ENCODE data around the gene ZNF101. TPM values are rescaled to one million over a fixed set of nuclear protein-coding genes. Genes with fewer than 3 reads are reported as not detected.

The ZNF101 gene
- total and polyA plus RNA-seq, 8 donors = 3.3 to 7.1 (median 4.3) TPM

DNA sequence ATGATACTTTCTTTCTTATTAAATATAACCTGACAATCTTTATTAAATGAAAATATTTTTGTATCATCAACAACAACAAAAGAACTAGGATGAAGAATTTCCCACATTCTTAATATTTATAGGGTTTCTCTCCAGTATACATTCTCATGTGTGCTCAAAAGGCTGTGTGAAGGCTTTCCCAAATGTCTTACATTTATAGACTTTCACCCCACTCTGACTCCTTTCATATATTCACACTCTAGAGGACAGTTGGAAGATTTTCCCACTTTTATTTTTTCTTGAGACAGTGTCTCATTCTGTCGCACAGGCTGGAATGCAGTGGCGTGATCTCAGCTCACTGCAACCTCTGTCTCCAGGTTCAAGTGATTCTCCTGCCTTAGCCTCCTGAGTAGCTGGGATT lies 41.9 kb downstream of the ZNF101 start:
- no peaks in the 10 kb centered on the region for H3K4me1 ChIP-seq
- intact Hi-C loops (cut with DNase I) = no loop called here
- no peak for ATAC-seq
- TF ChIP-seq, protein P1, sequence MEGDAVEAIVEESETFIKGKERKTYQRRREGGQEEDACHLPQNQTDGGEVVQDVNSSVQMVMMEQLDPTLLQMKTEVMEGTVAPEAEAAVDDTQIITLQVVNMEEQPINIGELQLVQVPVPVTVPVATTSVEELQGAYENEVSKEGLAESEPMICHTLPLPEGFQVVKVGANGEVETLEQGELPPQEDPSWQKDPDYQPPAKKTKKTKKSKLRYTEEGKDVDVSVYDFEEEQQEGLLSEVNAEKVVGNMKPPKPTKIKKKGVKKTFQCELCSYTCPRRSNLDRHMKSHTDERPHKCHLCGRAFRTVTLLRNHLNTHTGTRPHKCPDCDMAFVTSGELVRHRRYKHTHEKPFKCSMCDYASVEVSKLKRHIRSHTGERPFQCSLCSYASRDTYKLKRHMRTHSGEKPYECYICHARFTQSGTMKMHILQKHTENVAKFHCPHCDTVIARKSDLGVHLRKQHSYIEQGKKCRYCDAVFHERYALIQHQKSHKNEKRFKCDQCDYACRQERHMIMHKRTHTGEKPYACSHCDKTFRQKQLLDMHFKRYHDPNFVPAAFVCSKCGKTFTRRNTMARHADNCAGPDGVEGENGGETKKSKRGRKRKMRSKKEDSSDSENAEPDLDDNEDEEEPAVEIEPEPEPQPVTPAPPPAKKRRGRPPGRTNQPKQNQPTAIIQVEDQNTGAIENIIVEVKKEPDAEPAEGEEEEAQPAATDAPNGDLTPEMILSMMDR (IDR thresholded peaks at IDR 0.05) = no peak
- DNase-seq = no peak
- H3K9me3 ChIP-seq = peaks cover 0 to 52% (median 17%) of the 10 kb centered on the region in 4 donors
- H3K36me3 ChIP-seq = peaks cover 15 to 37% (median 20%) of the 10 kb centered on the region in 3 donors
- no peak overlapping the region for H3K27ac ChIP-seq
- WGBS, 2 donors = 97 to 99% methylated on average over 2 of the region's 2 CpGs
- no peaks in the 10 kb centered on the region for H3K27me3 ChIP-seq
- no peak overlapping the region for H3K4me3 ChIP-seq
- FAIRE-seq = no peak

DNA sequence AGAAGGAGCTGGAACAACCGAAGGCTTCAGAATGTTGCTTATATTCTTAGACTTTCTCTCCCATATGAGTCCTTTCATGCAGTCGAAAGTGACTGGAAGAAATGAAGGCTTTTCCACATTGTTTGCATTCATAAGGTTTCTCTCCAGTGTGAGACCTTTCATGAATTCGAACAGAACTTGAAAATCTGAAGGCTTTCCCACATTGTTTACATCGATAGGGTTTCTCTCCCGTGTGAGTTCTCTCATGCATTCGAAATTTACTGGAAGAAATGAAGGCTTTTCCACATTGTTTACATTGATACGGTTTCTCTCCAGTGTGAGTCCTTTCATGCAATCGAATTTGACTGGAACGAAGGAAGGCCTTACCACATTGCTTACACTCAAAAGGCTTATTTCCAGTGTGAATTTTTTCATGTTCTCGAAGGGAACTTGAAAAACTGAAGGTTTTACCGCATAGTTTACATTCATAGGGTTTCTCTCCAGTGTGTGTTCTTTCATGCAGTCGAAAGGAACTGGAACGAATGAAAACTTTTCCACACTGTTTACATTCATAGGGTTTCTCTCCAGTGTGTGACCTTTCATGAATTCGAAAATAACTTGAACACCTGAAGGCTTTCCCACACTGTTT lies 42.8 kb downstream of the ZNF101 start:
- 97 to 98% methylated on average over 14 of the region's 14 CpGs for WGBS, 2 donors
- TF ChIP-seq, protein P1 (IDR thresholded peaks at IDR 0.05) = no peak
- Histone ChIP-seq H3K9me3 (peaks cover 0 to 52% (median 17%) of the 10 kb centered on the region in 4 donors), H3K4me1 (no peaks in the 10 kb centered on the region), H3K27ac (no peak overlapping the region), H3K36me3 (peaks cover 15 to 37% (median 20%) of the 10 kb centered on the region in 3 donors), H3K4me3 (no peak overlapping the region), H3K27me3 (no peaks in the 10 kb centered on the region)
- intact Hi-C loops (cut with DNase I) = no loop called here
- DNase-seq (no peak), FAIRE-seq (no peak), ATAC-seq (no peak)

DNA sequence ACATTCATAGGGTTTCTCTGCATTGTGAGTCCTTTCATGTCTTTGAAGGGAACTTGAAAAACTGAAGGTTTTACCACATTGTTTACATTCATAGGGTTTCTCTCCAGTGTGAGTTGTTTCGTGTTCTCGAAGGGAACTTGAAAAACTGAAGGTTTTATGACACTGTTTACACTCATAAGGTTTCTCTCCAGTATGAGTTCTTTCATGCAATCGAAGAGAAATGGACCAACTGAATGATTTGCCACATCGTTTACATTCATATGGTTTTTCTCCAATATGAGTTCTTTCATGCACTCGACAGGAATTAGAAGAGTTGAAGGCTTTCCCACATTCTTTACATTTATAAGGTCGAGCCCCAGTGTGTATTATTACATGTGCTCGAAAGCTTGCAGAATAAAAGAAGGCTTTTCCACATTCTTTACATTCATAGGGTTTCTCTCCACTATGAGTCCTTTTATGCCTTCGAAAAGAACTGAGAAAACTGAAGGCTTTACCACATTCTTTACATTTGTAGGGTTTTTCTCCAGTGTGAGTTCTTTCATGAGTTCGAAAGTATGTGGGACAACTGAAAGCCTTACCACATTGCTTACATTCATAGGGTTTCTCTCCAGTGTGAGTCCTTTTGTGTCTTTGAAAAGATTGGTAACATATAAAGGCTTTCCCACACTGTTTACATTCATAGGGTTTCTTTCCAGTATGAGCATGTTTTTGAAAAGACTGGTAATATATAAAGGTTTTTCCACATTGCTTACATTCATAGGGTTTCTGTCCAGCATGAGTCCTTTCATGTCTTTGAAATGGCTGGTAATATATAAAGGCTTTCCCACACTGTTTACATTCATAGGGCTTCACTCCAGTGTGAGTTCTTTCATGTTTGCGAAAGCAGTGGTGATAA lies 43.5 kb downstream of the ZNF101 start:
- Histone ChIP-seq H3K9me3 (peaks cover 0 to 55% (median 17%) of the 10 kb centered on the region in 4 donors), H3K27me3 (no peaks in the 10 kb centered on the region), H3K4me3 (no peak overlapping the region), H3K27ac (no peak overlapping the region), H3K36me3 (peaks cover 15 to 37% (median 20%) of the 10 kb centered on the region in 3 donors), H3K4me1 (no peaks in the 10 kb centered on the region)
- no peak for FAIRE-seq
- TF ChIP-seq, protein P1 (IDR thresholded peaks at IDR 0.05) = no peak
- no peak for ATAC-seq
- 98 to 99% methylated on average over 10 of the region's 10 CpGs for WGBS, 2 donors
- intact Hi-C loops (cut with DNase I) = no loop called here
- no peak for DNase-seq

DNA sequence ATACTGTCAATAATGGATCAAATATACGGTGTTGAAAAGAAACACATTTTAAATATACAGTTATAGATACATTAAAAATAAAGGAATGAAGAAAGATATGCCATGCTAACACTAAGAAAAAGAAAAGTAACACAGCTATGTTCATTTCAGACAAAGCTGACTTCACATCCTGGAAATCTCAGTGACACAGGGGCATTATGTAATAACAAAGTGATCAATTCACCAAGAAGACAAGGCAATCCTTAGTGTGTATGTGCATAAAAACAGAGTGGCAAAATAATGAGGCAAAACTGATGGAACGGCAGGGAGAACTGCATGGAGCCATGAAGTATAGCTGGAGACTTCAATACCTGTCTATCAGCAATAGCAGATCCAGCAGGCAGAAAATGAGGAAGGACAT lies 51.2 kb downstream of the ZNF101 start:
- WGBS, 2 donors = 98% methylated on average over 2 of the region's 2 CpGs
- H3K27me3 ChIP-seq = no peaks in the 10 kb centered on the region
- H3K4me1 ChIP-seq = no peaks in the 10 kb centered on the region
- TF ChIP-seq, protein P1 (IDR thresholded peaks at IDR 0.05) = no peak
- intact Hi-C loops (cut with DNase I) = no loop called here
- peaks cover 0 to 7% (median 0%) of the 10 kb centered on the region in 4 donors for H3K9me3 ChIP-seq
- no peak for FAIRE-seq
- H3K36me3 ChIP-seq = no peaks in the 10 kb centered on the region
- no peak for ATAC-seq
- H3K4me3 ChIP-seq = no peak overlapping the region
- no peak for DNase-seq
- no peak overlapping the region for H3K27ac ChIP-seq

Data from pancreas (tissue), 10 donors.